GM13976 (cell line): ENCODE measurements around the gene RRBP1.

Experiments used
- DNase-seq: peaks from one replicate; pipeline ENCODE4 v3.0.0; 2012; ENCODE audit warnings: low spot score
- CTCF ChIP-seq: IDR thresholded peaks from 2 replicates; pipeline ENCODE4 v1.5.1; 2012; ENCODE audit warnings: borderline replicate concordance, mild to moderate bottlenecking; ENCODE audit not compliant: insufficient read depth; ENCODE audit errors: extremely low read depth, missing control alignments, control extremely low read depth
- in situ Hi-C: fragments of 300-500 bp; cut with MboI; formaldehyde crosslinking; loops from one replicate; pipeline ENCODE4 v1.12.0; 2022; ENCODE audit warnings: low sequenced_read_pairs, mixed read lengths, inconsistent platforms; ENCODE audit not compliant: unreplicated experiment

RRBP1 gene

GRCh38 chr20:17682103-17682888 lies at the start of gene RRBP1:
Gene RRBP1, minus strand, starts transcription at chr20:17682242. Its CDS starts 21,735 bp downstream, at chr20:17660507.
- TF ChIP-seq CTCF, result peak; percentile 65
- in situ Hi-C loops, result no loop called here
- peak; percentile 98 for DNase-seq

- TF ChIP-seq CTCF, result no peak
- in situ Hi-C loops, result no loop called here
- DNase-seq, result no peak
Measured at GRCh38 chr20:17731233-17731632, 49.2 kb upstream of the RRBP1 start.

GRCh38 chr20:17730071-17730470 lies 48.0 kb upstream of the RRBP1 start:
- in situ Hi-C loops, result no loop called here
- TF ChIP-seq CTCF, result no peak
- DNase-seq, result no peak

- in situ Hi-C loops, result no loop called here
- no peak for DNase-seq
- no peak for TF ChIP-seq CTCF
Measured at GRCh38 chr20:17728074-17728473, 46.0 kb upstream of the RRBP1 start.

GRCh38 chr20:17727351-17727750 lies 45.3 kb upstream of the RRBP1 start:
- no peak for DNase-seq
- TF ChIP-seq CTCF, result no peak
- in situ Hi-C loops, result no loop called here

- in situ Hi-C loops, result no loop called here
- no peak for TF ChIP-seq CTCF
- DNase-seq, result no peak
Measured at GRCh38 chr20:17726902-17727301, 44.9 kb upstream of the RRBP1 start.
